ENCODE data around the gene LRTM2.

Gene LRTM2

DNA sequence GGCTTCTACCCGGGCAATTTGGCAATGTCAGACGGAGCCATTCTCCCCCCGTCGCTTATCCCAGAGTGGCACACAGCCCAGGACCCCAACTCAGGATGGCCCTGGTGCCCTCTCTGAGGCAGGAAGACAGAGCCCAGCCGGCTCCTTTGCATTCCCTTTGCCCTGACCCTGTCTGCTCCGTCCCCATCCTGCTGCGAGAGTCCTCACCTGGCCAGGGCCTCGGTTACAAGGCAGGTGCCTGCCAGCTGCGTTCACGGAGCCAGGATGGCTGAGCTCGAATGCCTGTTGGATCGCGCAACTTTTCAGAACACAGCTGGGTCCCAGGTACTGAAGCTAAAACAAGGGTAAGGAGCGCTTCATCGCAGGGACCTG, 18.6 kb downstream of the LRTM2 start:
- no peaks in the 10 kb centered on the region for H3K9me3 ChIP-seq
- no peak overlapping the region for H3K27ac ChIP-seq
- peaks cover 3 to 6% of the 10 kb centered on the region in 2 experiments for H3K4me1 ChIP-seq (ENCODE audit: control insufficient read depth in 1 of 2, insufficient read depth in 1 of 2, low read depth in 1 of 2, low read length in 1 of 2)
- H3K36me3 ChIP-seq: no peaks in the 10 kb centered on the region
- H3K4me3 ChIP-seq (ENCODE audit: low read depth in 1 of 2, low read length in 1 of 2): no peak overlapping the region
- TF ChIP-seq, protein P1, sequence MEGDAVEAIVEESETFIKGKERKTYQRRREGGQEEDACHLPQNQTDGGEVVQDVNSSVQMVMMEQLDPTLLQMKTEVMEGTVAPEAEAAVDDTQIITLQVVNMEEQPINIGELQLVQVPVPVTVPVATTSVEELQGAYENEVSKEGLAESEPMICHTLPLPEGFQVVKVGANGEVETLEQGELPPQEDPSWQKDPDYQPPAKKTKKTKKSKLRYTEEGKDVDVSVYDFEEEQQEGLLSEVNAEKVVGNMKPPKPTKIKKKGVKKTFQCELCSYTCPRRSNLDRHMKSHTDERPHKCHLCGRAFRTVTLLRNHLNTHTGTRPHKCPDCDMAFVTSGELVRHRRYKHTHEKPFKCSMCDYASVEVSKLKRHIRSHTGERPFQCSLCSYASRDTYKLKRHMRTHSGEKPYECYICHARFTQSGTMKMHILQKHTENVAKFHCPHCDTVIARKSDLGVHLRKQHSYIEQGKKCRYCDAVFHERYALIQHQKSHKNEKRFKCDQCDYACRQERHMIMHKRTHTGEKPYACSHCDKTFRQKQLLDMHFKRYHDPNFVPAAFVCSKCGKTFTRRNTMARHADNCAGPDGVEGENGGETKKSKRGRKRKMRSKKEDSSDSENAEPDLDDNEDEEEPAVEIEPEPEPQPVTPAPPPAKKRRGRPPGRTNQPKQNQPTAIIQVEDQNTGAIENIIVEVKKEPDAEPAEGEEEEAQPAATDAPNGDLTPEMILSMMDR (IDR thresholded peaks at IDR 0.05): no peak
- peaks cover 39% of the 10 kb centered on the region for H3K27me3 ChIP-seq

- Histone ChIP-seq H3K9me3 (no peaks in the 10 kb centered on the region), H3K4me3 (ENCODE audit: low read depth in 1 of 2, low read length in 1 of 2) (no peak overlapping the region), H3K4me1 (ENCODE audit: control insufficient read depth in 1 of 2, insufficient read depth in 1 of 2, low read depth in 1 of 2, low read length in 1 of 2) (peaks cover 3 to 6% of the 10 kb centered on the region in 2 experiments), H3K27ac (no peak overlapping the region), H3K27me3 (peaks cover 43% of the 10 kb centered on the region), H3K36me3 (no peaks in the 10 kb centered on the region)
- TF ChIP-seq, protein P1 (IDR thresholded peaks at IDR 0.05): no peak
These were observed 19.1 kb downstream of the LRTM2 start for GRCh38 chr12:1839464-1839863.

DNA sequence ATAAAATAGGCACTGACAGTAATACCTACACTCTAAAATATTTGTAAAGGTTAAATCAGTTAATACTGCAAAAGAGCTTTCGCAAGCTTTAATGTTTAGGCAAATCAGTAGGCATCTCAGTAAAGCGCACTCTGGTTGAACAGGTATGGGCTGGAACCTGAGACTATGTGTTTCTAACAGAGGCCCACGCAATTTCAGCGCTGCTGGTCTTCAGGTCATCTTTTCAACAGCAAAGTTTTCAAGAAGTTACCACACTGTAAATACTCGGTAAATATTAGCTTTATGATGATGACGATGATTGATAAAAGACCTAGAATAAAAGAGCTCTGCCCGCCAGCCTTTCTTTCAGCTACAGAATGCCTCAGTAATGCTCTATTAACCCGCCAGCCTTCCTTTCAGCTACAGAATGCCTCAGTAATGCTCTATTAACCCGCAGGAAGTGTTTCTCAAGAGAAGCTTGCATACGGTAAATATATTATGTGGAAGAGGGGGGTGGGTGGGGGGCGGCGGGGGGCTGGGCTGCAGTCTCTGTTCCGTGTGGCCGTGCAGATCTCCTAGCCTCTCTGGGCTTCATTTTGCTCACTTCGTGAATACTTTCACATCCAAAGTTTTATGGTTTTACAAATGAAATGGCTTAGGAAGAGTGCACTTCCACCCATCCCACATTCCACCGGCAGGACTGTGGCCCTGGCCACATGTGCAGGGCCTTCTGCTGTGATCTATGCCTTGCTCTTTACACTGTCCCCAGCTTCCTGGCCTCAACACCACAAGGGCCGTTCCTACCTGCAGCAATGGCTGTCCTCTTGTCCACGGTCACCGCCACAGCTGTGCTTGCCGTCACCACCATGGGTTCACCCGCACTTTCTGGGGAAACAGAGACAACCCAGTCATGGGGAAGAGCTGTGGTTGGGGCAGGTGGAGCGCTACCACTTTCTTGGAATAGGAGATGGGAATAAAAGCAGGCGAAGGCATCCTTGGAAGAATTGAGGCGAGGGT, 19.9 kb downstream of the LRTM2 start:
- TF ChIP-seq, protein P1 (IDR thresholded peaks at IDR 0.05): no peak
- no peaks in the 10 kb centered on the region for H3K9me3 ChIP-seq
- no peak overlapping the region for H3K4me3 ChIP-seq (ENCODE audit: low read depth in 1 of 2, low read length in 1 of 2)
- no peaks in the 10 kb centered on the region for H3K36me3 ChIP-seq
- peaks cover 3 to 6% of the 10 kb centered on the region in 2 experiments for H3K4me1 ChIP-seq (ENCODE audit: control insufficient read depth in 1 of 2, insufficient read depth in 1 of 2, low read depth in 1 of 2, low read length in 1 of 2)
- H3K27me3 ChIP-seq: peaks cover 44% of the 10 kb centered on the region
- no peak overlapping the region for H3K27ac ChIP-seq

DNA sequence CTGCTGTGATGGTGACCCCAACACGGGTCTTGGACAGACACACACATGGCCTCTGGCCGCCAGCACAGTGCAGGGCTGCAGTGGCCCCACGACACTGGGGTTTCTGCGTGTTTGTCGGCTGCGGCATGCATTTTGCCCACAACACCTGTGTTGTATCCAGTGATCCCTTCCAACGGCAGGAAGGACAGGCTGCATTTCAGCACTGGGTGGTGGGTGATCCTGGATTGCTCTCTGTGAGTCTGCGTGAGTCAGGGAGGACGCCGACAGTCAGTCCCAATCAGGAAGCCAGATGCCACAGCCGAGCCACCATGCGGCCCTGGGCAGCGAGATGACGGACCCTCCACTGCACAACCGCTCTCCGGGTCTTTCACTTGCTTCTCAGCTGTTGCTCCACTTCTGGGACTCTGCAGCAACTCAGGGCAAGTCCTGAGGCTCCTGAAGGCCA, 20.6 kb downstream of the LRTM2 start:
- Histone ChIP-seq H3K4me3 (ENCODE audit: low read depth in 1 of 2, low read length in 1 of 2) (no peak overlapping the region), H3K4me1 (ENCODE audit: control insufficient read depth in 1 of 2, insufficient read depth in 1 of 2, low read depth in 1 of 2, low read length in 1 of 2) (peaks cover 3 to 6% of the 10 kb centered on the region in 2 experiments), H3K9me3 (no peaks in the 10 kb centered on the region), H3K27ac (no peak overlapping the region), H3K27me3 (peaks cover 44% of the 10 kb centered on the region), H3K36me3 (no peaks in the 10 kb centered on the region)
- TF ChIP-seq, protein P1 (IDR thresholded peaks at IDR 0.05): no peak

DNA sequence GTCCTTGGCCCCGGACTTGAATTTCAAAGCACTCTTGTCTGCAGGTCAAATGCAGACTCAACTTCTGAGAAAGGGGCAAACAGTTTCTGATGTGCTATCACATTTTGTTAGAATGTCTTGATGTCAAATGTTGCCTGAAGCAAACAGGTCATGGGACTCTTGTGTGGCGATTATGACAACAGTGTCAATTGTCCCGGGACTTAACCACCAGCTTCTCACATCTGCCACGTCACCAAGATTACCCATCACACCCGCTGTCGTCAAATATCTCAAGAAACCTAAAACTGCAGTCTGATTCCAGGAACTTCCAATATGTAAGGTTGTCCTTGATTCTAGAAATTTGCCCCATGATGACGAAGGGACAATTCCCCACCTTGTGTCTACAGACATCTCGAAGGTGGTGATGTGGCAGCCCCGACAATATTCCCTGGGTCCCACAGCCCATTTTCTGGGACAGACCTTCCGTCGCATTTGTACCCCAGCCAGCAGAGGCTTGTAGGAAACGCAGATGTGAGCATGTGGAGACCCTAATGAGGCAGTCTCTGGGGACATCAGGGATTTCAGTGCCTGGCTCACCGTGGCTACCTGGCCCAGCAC, 21.3 kb downstream of the LRTM2 start:
- TF ChIP-seq, protein P1 (IDR thresholded peaks at IDR 0.05): no peak
- Histone ChIP-seq H3K9me3 (no peaks in the 10 kb centered on the region), H3K36me3 (no peaks in the 10 kb centered on the region), H3K4me1 (ENCODE audit: control insufficient read depth in 1 of 2, insufficient read depth in 1 of 2, low read depth in 1 of 2, low read length in 1 of 2) (peaks cover 3 to 6% of the 10 kb centered on the region in 2 experiments), H3K27me3 (peaks cover 44% of the 10 kb centered on the region), H3K4me3 (ENCODE audit: low read depth in 1 of 2, low read length in 1 of 2) (no peak overlapping the region), H3K27ac (no peak overlapping the region)
